Right lobe of liver (tissue), 6 donors: ENCODE measurements around the gene MID1. TPM values are rescaled to one million over a fixed set of nuclear protein-coding genes. Genes with fewer than 3 reads are reported as not detected.

Experiments used
- ATAC-seq, 4 donors: fragments of 200-7000 bp; cut with Tn5 transposase; one replicate each; pipeline ENCODE4 v1.9.1; 2020; ENCODE audit warnings: mild to moderate bottlenecking in 4 of 4, moderate library complexity in 4 of 4
- DNase-seq, 3 donors: peaks; one replicate each; pipeline ENCODE4 v3.0.0-alpha.2; 2020
- H3K27ac ChIP-seq, 3 donors: fragments of 200-600 bp; one replicate each; pipeline ENCODE4 v1.8.0; 2022
- H3K27me3 ChIP-seq, 2 donors: fragments of 200-600 bp; one replicate each; pipeline ENCODE4 v1.8.0; 2022
- H3K36me3 ChIP-seq, 4 donors: fragments of 200-600 bp; sonication (generic) in 1 of 4; one replicate each; pipeline versions ENCODE4 v1.5.1 to v1.8.0; 2017 to 2022; ENCODE audit warnings: control low read depth in 1 of 4
- H3K4me1 ChIP-seq, 4 donors: fragments of 200-600 bp; sonication (generic) in 1 of 4; one replicate each; pipeline versions ENCODE4 v1.5.1 to v1.8.0; 2017 to 2022; ENCODE audit warnings: control low read depth in 1 of 4
- H3K4me3 ChIP-seq, 3 donors: fragments of 200-600 bp; one replicate each; pipeline ENCODE4 v1.8.0; 2022
- H3K9me3 ChIP-seq, 4 donors: fragments of 200-600 bp; sonication (generic) in 1 of 4; one replicate each; pipeline versions ENCODE4 v1.5.1 to v1.8.0; 2017 to 2022; ENCODE audit warnings: control low read depth in 1 of 4
- POLR2A ChIP-seq: fragments of 450-650 bp; IDR thresholded peaks from one replicate; pipeline ENCODE4 v1.6.1; 2017; ENCODE audit warnings: antibody characterized with exemption, mild to moderate bottlenecking
- WGBS: methylation state at CpG from one replicate; pipeline ENCODE4 v1.1.6; 2018; ENCODE audit warnings: low coverage, low lambda C conversion rate; ENCODE audit not compliant: insufficient coverage; ENCODE audit errors: missing lambda C conversion rate; 5-methylcytosine and 5-hydroxymethylcytosine counted together
- intact Hi-C, 2 donors: fragments of 100-400 bp; cut with DNase I; formaldehyde crosslinking; loops; one replicate each; pipeline versions ENCODE4 v1.11.2 to v1.14.1; 2022
- total RNA-seq, 6 experiments: library from RNA; depleted of rRNA in 2 of 6; stranded (reverse); fragments of >200 nt in 2 of 6; fragmentation: NEBNext Ultra II Directional in 3 of 6; extraction: Animal tissue kit (Norgen Biotek cat#: 25700) in 3 of 6; gene quantifications; one replicate each; pipeline versions ENCODE4 v1.1.0 to v1.2.4, GENCODE V29; 2016 to 2023
- TF ChIP-seq, protein P1 (sequence below), 4 donors: fragments of 200-600 bp in 3 of 4; fragments of 450-650 bp in 1 of 4; IDR thresholded peaks; one replicate each; pipeline versions ENCODE4 v1.5.1 to v1.8.0; 2016 to 2022; ENCODE audit warnings: antibody characterized with exemption in 4 of 4, mild to moderate bottlenecking in 2 of 4
- donor health status: DM: no; HTN: yes; CAD: no.
- donor health status: DM: no; HTN: no; CAD: no.
- donor health status: DM: no; HTN: no; CAD: no.
- donor health status: DM: no; HTN: yes; CAD: no.
- donor health status: DM: no; HTN: yes; CAD: no.

Gene MID1
- total RNA-seq, 6 experiments from 2014 or later: 2.2 to 10.0 (median 4.6) TPM

DNA sequence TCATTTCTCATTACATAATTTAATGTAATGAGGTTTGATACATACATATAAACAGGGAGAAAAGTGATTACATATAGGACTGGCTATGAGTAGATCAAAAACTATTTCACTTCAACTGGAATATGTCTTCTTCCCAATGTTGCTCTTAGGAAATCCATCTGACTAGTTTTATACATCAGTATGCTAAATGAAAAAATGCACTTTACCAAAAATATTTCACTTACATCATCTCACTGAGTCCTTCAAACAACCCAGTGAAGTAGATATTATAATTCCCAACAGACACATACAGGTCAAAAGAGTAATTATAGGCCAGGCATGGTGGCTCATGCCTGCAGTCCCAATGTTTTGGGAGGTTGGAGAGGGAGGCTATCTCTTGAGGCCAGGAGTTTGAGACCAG, 215.9 kb downstream of the MID1 start:
- Histone ChIP-seq H3K9me3 (no peaks in the 10 kb centered on the region), H3K4me3 (no peak overlapping the region), H3K36me3 (no peaks in the 10 kb centered on the region), H3K4me1 (no peaks in the 10 kb centered on the region), H3K27ac (no peak overlapping the region), H3K27me3 (no peaks in the 10 kb centered on the region)
- ATAC-seq (no peak), DNase-seq (no peak)
- TF ChIP-seq POLR2A: no peak
- TF ChIP-seq, protein P1, sequence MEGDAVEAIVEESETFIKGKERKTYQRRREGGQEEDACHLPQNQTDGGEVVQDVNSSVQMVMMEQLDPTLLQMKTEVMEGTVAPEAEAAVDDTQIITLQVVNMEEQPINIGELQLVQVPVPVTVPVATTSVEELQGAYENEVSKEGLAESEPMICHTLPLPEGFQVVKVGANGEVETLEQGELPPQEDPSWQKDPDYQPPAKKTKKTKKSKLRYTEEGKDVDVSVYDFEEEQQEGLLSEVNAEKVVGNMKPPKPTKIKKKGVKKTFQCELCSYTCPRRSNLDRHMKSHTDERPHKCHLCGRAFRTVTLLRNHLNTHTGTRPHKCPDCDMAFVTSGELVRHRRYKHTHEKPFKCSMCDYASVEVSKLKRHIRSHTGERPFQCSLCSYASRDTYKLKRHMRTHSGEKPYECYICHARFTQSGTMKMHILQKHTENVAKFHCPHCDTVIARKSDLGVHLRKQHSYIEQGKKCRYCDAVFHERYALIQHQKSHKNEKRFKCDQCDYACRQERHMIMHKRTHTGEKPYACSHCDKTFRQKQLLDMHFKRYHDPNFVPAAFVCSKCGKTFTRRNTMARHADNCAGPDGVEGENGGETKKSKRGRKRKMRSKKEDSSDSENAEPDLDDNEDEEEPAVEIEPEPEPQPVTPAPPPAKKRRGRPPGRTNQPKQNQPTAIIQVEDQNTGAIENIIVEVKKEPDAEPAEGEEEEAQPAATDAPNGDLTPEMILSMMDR (IDR thresholded peaks at IDR 0.05): no peak
- intact Hi-C loops: no loop called here

DNA sequence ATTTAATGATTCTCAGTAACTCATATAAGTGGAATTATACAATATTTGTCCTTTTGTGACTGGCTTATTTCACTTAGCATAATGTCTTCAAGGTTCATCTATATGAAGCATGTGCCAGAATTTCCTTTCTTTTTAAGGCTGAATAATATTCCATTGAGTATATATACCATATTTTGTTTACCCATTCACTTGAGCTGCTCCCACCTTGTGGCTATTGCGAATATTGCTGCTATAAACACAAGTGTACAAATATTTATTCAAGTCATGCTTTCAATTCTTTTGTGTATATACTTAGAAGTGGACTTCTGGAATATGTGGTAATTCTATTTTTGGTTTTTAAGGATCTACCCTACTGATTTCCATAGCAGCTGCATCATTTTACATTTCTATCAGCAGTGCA, 219.1 kb downstream of the MID1 start:
- intact Hi-C loops: no loop called here
- WGBS: 38% methylated on average over 1 of the region's 1 CpG
- H3K36me3 ChIP-seq: no peaks in the 10 kb centered on the region
- no peak overlapping the region for H3K27ac ChIP-seq
- no peak for ATAC-seq
- DNase-seq: no peak
- H3K4me1 ChIP-seq: no peaks in the 10 kb centered on the region
- no peaks in the 10 kb centered on the region for H3K27me3 ChIP-seq
- H3K4me3 ChIP-seq: no peak overlapping the region
- no peaks in the 10 kb centered on the region for H3K9me3 ChIP-seq
- TF ChIP-seq POLR2A: no peak

DNA sequence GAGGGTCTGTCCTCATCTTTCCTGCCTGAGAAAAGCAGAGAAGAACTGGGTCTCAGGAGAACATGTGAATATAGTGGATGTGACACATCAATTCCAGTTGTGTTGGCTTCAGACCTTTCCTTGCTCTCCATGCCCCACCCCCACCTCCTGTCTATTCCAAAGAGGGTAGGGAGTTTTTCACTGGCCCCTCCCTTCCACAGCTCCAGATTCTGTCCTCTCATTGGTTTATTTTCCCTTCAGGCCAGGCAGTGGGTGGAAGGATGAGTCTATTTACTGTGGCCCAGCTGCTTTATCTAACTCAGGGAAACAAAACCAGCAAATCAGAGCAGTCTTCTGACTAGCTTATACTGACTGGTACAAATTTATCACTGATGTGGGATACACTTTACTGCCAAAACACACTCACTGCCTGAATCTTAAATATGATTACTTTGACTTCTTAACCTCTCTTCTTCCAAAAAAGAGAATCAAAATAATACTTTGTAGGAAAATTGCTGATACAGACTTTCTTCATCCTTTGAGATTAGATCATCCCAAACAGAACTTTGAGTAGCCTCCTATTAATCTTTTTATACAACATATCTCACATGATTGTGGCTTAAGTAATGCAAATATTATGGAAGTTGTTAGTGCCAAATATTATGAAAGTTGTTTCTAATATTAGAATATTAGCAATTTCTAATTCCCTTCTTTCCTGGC, 221.2 kb downstream of the MID1 start:
- no peak for TF ChIP-seq POLR2A
- TF ChIP-seq, protein P1 (IDR thresholded peaks at IDR 0.05): no peak
- ATAC-seq (no peak), DNase-seq (no peak)
- Histone ChIP-seq H3K36me3 (no peaks in the 10 kb centered on the region), H3K9me3 (no peaks in the 10 kb centered on the region), H3K27ac (no peak overlapping the region), H3K27me3 (no peaks in the 10 kb centered on the region), H3K4me1 (no peaks in the 10 kb centered on the region), H3K4me3 (no peak overlapping the region)
- intact Hi-C loops: no loop called here

DNA sequence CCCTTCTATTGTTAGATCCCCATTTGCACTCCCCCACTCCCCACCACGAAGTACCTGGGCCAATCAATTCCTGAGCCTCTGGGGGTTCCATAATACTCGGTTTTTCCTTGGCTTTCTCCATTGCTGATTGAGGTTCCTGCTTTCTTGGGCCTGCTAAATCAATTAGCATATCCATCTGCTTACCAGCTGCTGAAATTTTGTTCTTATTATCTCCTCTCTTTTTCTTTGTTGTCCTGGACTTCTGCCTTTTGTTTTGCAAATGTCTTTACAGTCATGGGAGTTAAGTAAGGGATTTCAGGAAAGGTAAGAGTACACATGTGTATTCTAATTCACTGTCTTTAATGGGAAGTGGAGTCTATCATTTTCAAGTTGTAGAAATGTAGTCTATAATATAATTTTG, 222.2 kb downstream of the MID1 start:
- H3K27me3 ChIP-seq: no peaks in the 10 kb centered on the region
- no peaks in the 10 kb centered on the region for H3K9me3 ChIP-seq
- no peak for DNase-seq
- no peak overlapping the region for H3K4me3 ChIP-seq
- no peak overlapping the region for H3K27ac ChIP-seq
- 19% methylated on average over 2 of the region's 2 CpGs for WGBS
- no peak for TF ChIP-seq POLR2A
- TF ChIP-seq, protein P1 (IDR thresholded peaks at IDR 0.05): no peak
- intact Hi-C loops: no loop called here
- H3K36me3 ChIP-seq: no peaks in the 10 kb centered on the region
- no peaks in the 10 kb centered on the region for H3K4me1 ChIP-seq
- no peak for ATAC-seq

DNA sequence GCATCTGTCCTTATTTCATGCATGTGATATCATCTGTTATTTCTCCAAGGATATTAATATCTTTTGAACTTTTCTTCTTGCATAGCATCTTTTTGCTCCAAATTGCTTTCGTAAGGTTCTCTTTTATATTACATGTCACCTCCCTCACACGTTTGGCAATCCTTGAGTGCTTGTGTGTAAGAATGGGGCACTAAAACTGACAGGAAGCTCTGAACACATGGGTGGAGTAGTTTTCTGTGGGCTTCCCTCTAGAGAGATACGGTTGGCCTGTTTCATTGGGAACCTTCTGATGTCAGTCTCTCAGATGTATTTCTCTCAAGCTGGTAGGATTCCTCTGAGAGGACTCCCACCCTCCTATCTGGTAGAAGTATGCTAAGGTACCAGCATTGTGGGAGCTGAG, 223.0 kb downstream of the MID1 start:
- TF ChIP-seq, protein P1 (IDR thresholded peaks at IDR 0.05): no peak
- no peak for TF ChIP-seq POLR2A
- H3K27me3 ChIP-seq: no peaks in the 10 kb centered on the region
- no peak for DNase-seq
- no peak for ATAC-seq
- H3K4me3 ChIP-seq: no peak overlapping the region
- intact Hi-C loops: no loop called here
- H3K36me3 ChIP-seq: no peaks in the 10 kb centered on the region
- H3K4me1 ChIP-seq: no peaks in the 10 kb centered on the region
- WGBS: 40% methylated on average over 3 of the region's 3 CpGs
- no peaks in the 10 kb centered on the region for H3K9me3 ChIP-seq
- no peak overlapping the region for H3K27ac ChIP-seq
